Endodermal cell (in vitro differentiated cells): Measurements from ENCODE around the gene ARL16. TPM values are rescaled to one million over a fixed set of nuclear protein-coding genes. Genes with fewer than 3 reads are reported as not detected.

Experiments used
- DNase-seq: peaks from one replicate; pipeline ENCODE4 v3.0.0-alpha.2; 2017
- H3K27ac ChIP-seq: 2 replicates; pipeline ENCODE4 v1.5.1; 2013; ENCODE audit warnings: mild to moderate bottlenecking, low read depth, low read length, moderate library complexity
- H3K27me3 ChIP-seq: 2 replicates; pipeline ENCODE4 v1.6.1; 2013; ENCODE audit warnings: mild to moderate bottlenecking, low read length, moderate library complexity; ENCODE audit not compliant: insufficient read depth, control insufficient read depth, poor library complexity, severe bottlenecking
- H3K36me3 ChIP-seq: 2 replicates; pipeline ENCODE4 v1.7.0; 2013; ENCODE audit warnings: mild to moderate bottlenecking, low read length, moderate library complexity; ENCODE audit not compliant: control insufficient read depth, insufficient read depth
- H3K4me1 ChIP-seq: one replicate; pipeline ENCODE4 v1.7.0; 2013; ENCODE audit warnings: low read length; ENCODE audit not compliant: control insufficient read depth, insufficient read depth
- H3K4me3 ChIP-seq: 2 replicates; pipeline ENCODE4 v1.5.1; 2013; ENCODE audit warnings: mild to moderate bottlenecking, low read length, moderate library complexity
- H3K9ac ChIP-seq: 2 replicates; pipeline ENCODE4 v1.6.1; 2013; ENCODE audit warnings: mild to moderate bottlenecking, low read length, moderate library complexity; ENCODE audit not compliant: poor library complexity, severe bottlenecking; ENCODE audit errors: extremely low read depth
- H3K9me3 ChIP-seq: 2 replicates; pipeline ENCODE4 v1.6.1; 2013; ENCODE audit warnings: mild to moderate bottlenecking, low read length, moderate library complexity; ENCODE audit not compliant: control insufficient read depth
- H3K27ac Mint-ChIP-seq: 2 replicates; pipeline ENCODE4 v1.8.0; 2020; ENCODE audit warnings: mixed read lengths
- H3K27me3 Mint-ChIP-seq: 2 replicates; pipeline ENCODE4 v1.8.0; 2021; ENCODE audit warnings: mild to moderate bottlenecking, mixed read lengths; ENCODE audit not compliant: insufficient read depth
- H3K36me3 Mint-ChIP-seq: 2 replicates; pipeline ENCODE4 v1.8.0; 2020; ENCODE audit warnings: low read depth, mixed read lengths
- H3K4me1 Mint-ChIP-seq: 2 replicates; pipeline ENCODE4 v1.8.0; 2020; ENCODE audit warnings: mixed read lengths
- H3K4me3 Mint-ChIP-seq: 2 replicates; pipeline ENCODE4 v1.8.0; 2020; ENCODE audit warnings: mild to moderate bottlenecking, moderate library complexity, mixed read lengths
- H3K9me3 Mint-ChIP-seq: 2 replicates; pipeline ENCODE4 v1.8.0; 2020; ENCODE audit warnings: mild to moderate bottlenecking, mixed read lengths
- CTCF ChIP-seq: fragments of 200-600 bp; sonication (generic); conservative IDR thresholded peaks from 2 replicates; pipeline ENCODE4 v1.5.0; 2021; ENCODE audit warnings: antibody characterized with exemption, mild to moderate bottlenecking
- WGBS, 2 experiments: methylation state at CpG; one replicate each; pipeline versions ENCODE4 v1.1.5 to v1.1.7; 2013; ENCODE audit warnings: missing lambda C conversion rate in 2 of 2, mixed read lengths in 1 of 2; ENCODE audit not compliant: insufficient coverage in 1 of 2, insufficient read length in 1 of 2; 5-methylcytosine and 5-hydroxymethylcytosine counted together
- total RNA-seq, 2 donors: library from RNA; stranded (reverse); fragmentation: NEBNext Ultra II Directional in 1 of 2; extraction: Animal tissue kit (Norgen Biotek cat#: 25700) in 1 of 2; gene quantifications; 2 replicates in 1 of 2; 3 replicates in 1 of 2; pipeline ENCODE4 v1.2.1, GENCODE V29; 2021

The ARL16 gene
- total RNA-seq, 2 donors from 2014 or later: 41.2 to 47.8 TPM

DNA sequence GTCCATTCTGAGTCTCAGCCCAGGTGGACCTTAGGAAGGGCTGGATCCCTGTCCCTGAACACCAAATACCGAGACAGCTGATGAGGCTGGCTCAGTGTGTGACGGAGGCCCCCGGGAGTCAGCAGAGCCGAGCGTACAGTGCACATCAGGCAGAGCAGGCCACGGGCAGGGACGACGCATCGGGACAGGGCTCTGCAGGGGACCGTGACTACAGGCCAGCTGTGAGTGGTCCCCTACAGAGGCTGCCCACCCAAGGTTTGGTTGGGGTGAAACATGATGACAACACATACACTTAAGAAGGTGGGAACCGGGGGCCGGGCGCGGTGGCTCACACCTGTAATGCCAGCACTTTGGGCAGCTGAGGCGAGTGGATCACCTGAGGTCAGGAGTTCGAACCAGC lies 10.6 kb downstream of the ARL16 start:
- peaks cover 57% of the 10 kb centered on the region for H3K36me3 ChIP-seq
- H3K27ac ChIP-seq: no peak overlapping the region
- no peak overlapping the region for H3K4me3 ChIP-seq
- Mint-ChIP-seq H3K9me3 (peaks cover 4% of the 10 kb centered on the region), H3K4me1 (peaks cover 5% of the 10 kb centered on the region), H3K27me3 (no peaks in the 10 kb centered on the region), H3K36me3 (peaks cover 54% of the 10 kb centered on the region), H3K27ac (no peak overlapping the region), H3K4me3 (no peak overlapping the region)
- WGBS, 2 experiments: 94 to 96% methylated on average over 14 to 16 of the region's 16 CpGs
- no peak for TF ChIP-seq CTCF
- no peaks in the 10 kb centered on the region for H3K9me3 ChIP-seq
- H3K27me3 ChIP-seq: no peaks in the 10 kb centered on the region
- no peak for DNase-seq
- H3K4me1 ChIP-seq: peaks cover 4% of the 10 kb centered on the region
- H3K9ac ChIP-seq: no peak overlapping the region

GRCh38 chr17:81672504-81672903 lies 11.1 kb downstream of the ARL16 start:
- no peaks in the 10 kb centered on the region for H3K27me3 Mint-ChIP-seq
- Histone ChIP-seq H3K27ac (no peak overlapping the region), H3K36me3 (peaks cover 61% of the 10 kb centered on the region), H3K4me1 (peaks cover 9% of the 10 kb centered on the region), H3K9ac (no peak overlapping the region), H3K27me3 (no peaks in the 10 kb centered on the region), H3K9me3 (no peaks in the 10 kb centered on the region), H3K4me3 (no peak overlapping the region)
- no peak for TF ChIP-seq CTCF
- peaks cover 9% of the 10 kb centered on the region for H3K4me1 Mint-ChIP-seq
- H3K36me3 Mint-ChIP-seq: peaks cover 58% of the 10 kb centered on the region
- no peak overlapping the region for H3K4me3 Mint-ChIP-seq
- H3K9me3 Mint-ChIP-seq: peaks cover 4% of the 10 kb centered on the region
- H3K27ac Mint-ChIP-seq: no peak overlapping the region
- WGBS, 2 experiments: 94 to 97% methylated on average over 18 of the region's 18 CpGs
- DNase-seq: no peak

DNA sequence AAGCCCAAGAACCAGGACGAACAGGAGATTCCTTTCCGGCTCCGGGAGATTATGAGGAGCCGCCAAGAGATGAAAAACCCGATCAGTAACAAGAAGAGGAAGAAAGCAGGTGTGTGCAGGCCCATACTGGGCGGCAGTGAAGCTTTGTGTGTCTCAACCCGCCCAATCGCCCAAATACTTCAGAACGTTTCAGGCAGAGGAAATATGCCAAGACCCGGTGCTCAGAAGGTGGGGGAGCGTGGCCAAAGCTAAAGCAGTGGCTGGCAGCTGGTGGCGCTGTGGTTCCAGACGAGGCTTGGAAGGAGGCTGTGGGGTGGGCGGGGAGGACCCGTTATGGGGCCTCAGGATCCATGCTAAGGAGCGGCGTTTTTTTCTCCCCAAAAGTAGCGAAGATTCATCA lies 15.8 kb downstream of the ARL16 start:
- peaks cover 55% of the 10 kb centered on the region for H3K36me3 ChIP-seq

More for the DNA sequence above, 15.8 kb downstream of the ARL16 start:
- Mint-ChIP-seq H3K27me3 (no peaks in the 10 kb centered on the region), H3K4me1 (peaks cover 13% of the 10 kb centered on the region), H3K4me3 (peak overlapping the region; percentile 72), H3K27ac (peak overlapping the region; percentile 37), H3K36me3 (peaks cover 58% of the 10 kb centered on the region), H3K9me3 (no peaks in the 10 kb centered on the region)
- H3K9me3 ChIP-seq: no peaks in the 10 kb centered on the region
- no peaks in the 10 kb centered on the region for H3K27me3 ChIP-seq
- peak; percentile 86 for DNase-seq
- H3K4me1 ChIP-seq: peaks cover 15% of the 10 kb centered on the region
- WGBS, 2 experiments: 91 to 96% methylated on average over 13 to 18 of the region's 18 CpGs
- H3K27ac ChIP-seq: no peak overlapping the region
- H3K9ac ChIP-seq: no peak overlapping the region
- TF ChIP-seq CTCF: peak; percentile 46
- peak overlapping the region; percentile 96 for H3K4me3 ChIP-seq
